HG02970 (cell line): Measurements from ENCODE around the gene NTM.
"Not testable (repeated sequence)": the region's sequence is repeated elsewhere in the genome, so short reads cannot be mapped to it uniquely, and the experiment has no call there.

ENCODE experiments used
- ATAC-seq: cut with Tn5 transposase; IDR thresholded peaks from one replicate; pipeline ENCODE4 v1.9.1; 2021; ENCODE audit warnings: mild to moderate bottlenecking, moderate library complexity, moderate number of reproducible peaks; ENCODE audit not compliant: unreplicated experiment, low FRiP score

NTM gene

GRCh38 chr11:132070907-132071306 is 700.5 kb downstream of the NTM start:
- ATAC-seq = not testable (repeated sequence)

GRCh38 chr11:132072044-132072857 is 701.8 kb downstream of the NTM start:
- no peak for ATAC-seq

- no peak for ATAC-seq
These were observed 702.4 kb downstream of the NTM start for GRCh38 chr11:132072858-132073211.

- no peak for ATAC-seq
These were observed 703.4 kb downstream of the NTM start for GRCh38 chr11:132073787-132074186.

- no peak for ATAC-seq
These were observed 705.0 kb downstream of the NTM start for GRCh38 chr11:132075447-132075846.

GRCh38 chr11:132077416-132077815 is 707.0 kb downstream of the NTM start:
- ATAC-seq = no peak

- ATAC-seq = no peak
These were observed 708.1 kb downstream of the NTM start for GRCh38 chr11:132078264-132079076.

GRCh38 chr11:132080127-132080526 is 709.7 kb downstream of the NTM start:
- no peak for ATAC-seq

GRCh38 chr11:132082566-132082965 is 712.2 kb downstream of the NTM start:
- no peak for ATAC-seq

GRCh38 chr11:132084433-132084832 is 714.0 kb downstream of the NTM start:
- ATAC-seq = no peak

- no peak for ATAC-seq
These were observed 716.7 kb downstream of the NTM start for GRCh38 chr11:132087148-132087547.

- ATAC-seq = no peak
These were observed 718.1 kb downstream of the NTM start for GRCh38 chr11:132088551-132088950.

- ATAC-seq = no peak
These were observed 723.3 kb downstream of the NTM start for GRCh38 chr11:132093536-132094259.

GRCh38 chr11:132094598-132094997 is 724.2 kb downstream of the NTM start:
- no peak for ATAC-seq

- ATAC-seq = no peak
These were observed 725.1 kb downstream of the NTM start for GRCh38 chr11:132095230-132096131.

- no peak for ATAC-seq
These were observed 725.9 kb downstream of the NTM start for GRCh38 chr11:132096132-132096825.

GRCh38 chr11:132099692-132100091 is 729.3 kb downstream of the NTM start:
- ATAC-seq = no peak

GRCh38 chr11:132100583-132100982 is 730.2 kb downstream of the NTM start:
- no peak for ATAC-seq

- no peak for ATAC-seq
These were observed 731.5 kb downstream of the NTM start for GRCh38 chr11:132101881-132102280.
